Measurements from ENCODE around the gene APOC4.

DNA sequence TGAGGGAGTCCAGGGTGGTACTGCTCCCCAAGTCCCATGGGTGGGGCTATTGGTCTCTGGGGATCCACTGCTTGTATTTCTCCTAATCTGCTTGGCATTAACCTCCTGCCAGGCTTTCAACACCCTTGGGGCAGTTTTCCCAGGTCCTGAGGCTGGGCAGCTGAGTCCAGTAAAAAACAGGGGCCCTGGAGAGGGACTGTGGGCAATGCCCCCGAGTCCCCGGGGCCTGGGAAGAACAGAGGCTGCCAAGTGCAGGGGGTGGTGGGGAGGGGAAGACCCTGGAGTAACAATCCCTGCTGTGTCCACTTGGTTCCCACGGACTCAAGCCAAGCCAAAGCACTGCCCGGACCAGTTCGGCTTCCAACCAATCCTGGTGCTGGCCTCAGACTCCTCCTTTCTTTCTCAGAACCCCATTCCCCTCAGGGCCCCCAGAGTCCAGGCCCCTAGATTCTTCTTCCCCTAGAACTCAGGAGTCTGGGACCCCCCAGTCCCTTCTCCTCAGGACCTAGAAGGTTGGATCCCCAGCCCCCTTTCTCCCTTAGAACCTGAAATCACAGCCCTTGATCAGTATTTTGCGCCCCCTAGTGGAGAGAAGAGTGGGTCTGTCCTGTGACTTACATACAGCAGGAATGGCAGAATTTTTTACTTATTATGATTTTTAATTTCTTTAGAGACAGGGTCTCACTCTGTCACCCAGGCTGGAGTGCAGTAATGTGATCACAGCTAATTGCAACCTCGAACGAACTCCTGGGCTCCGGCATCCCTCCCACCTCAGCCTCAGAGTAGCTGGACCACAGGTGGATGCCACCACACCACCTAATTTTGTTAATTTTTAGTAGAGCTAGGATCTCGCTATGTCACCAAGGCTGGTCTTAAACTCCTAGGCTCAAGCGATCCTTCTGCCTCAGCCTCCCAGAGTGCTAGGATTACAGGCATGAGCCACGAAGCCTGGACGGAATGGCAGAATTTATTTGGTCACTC lies 9.4 kb downstream of the APOC4 start:
- TF ChIP-seq, protein P1, sequence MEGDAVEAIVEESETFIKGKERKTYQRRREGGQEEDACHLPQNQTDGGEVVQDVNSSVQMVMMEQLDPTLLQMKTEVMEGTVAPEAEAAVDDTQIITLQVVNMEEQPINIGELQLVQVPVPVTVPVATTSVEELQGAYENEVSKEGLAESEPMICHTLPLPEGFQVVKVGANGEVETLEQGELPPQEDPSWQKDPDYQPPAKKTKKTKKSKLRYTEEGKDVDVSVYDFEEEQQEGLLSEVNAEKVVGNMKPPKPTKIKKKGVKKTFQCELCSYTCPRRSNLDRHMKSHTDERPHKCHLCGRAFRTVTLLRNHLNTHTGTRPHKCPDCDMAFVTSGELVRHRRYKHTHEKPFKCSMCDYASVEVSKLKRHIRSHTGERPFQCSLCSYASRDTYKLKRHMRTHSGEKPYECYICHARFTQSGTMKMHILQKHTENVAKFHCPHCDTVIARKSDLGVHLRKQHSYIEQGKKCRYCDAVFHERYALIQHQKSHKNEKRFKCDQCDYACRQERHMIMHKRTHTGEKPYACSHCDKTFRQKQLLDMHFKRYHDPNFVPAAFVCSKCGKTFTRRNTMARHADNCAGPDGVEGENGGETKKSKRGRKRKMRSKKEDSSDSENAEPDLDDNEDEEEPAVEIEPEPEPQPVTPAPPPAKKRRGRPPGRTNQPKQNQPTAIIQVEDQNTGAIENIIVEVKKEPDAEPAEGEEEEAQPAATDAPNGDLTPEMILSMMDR (tag by site-specific recombination; IDR thresholded peaks at IDR 0.05) = peak; percentile 62
- TF ChIP-seq ZNF292 (tag by site-specific recombination; IDR thresholded peaks at IDR 0.05; ENCODE audit: borderline replicate concordance, low read depth) (no peak), SP7 (tag by site-specific recombination; IDR thresholded peaks at IDR 0.05) (no peak), ZNF214 (tag by site-specific recombination; IDR thresholded peaks at IDR 0.05; ENCODE audit: borderline replicate concordance) (no peak), ZNF24 (tag by site-specific recombination; IDR thresholded peaks at IDR 0.05) (no peak), ZNF394 (tag by site-specific recombination; IDR thresholded peaks at IDR 0.05; ENCODE audit: borderline replicate concordance) (no peak), ZNF311 (tag by site-specific recombination; IDR thresholded peaks at IDR 0.05; ENCODE audit: borderline replicate concordance) (no peak)
